Nephron progenitor cell (in vitro differentiated cells): ENCODE measurements around the gene COX7B2.

Source experiments
- DNase-seq: peaks from one replicate; pipeline ENCODE4 v3.0.0; 2021
- H3K27ac Mint-ChIP-seq: 2 replicates; pipeline ENCODE4 v1.8.0; 2021; ENCODE audit warnings: mild to moderate bottlenecking, moderate library complexity, mixed read lengths
- H3K27me3 Mint-ChIP-seq: 2 replicates; pipeline ENCODE4 v1.8.0; 2021; ENCODE audit warnings: mild to moderate bottlenecking, low read depth, mixed read lengths; ENCODE audit not compliant: poor library complexity
- H3K36me3 Mint-ChIP-seq: 2 replicates; pipeline ENCODE4 v1.8.0; 2021; ENCODE audit warnings: low read depth, mixed read lengths
- H3K4me1 Mint-ChIP-seq: 2 replicates; pipeline ENCODE4 v1.8.0; 2021; ENCODE audit warnings: mixed read lengths
- H3K4me3 Mint-ChIP-seq: 2 replicates; pipeline ENCODE4 v1.8.0; 2021; ENCODE audit warnings: mild to moderate bottlenecking, moderate library complexity, mixed read lengths
- H3K9me3 Mint-ChIP-seq: 2 replicates; pipeline ENCODE4 v1.8.0; 2021; ENCODE audit warnings: mild to moderate bottlenecking, moderate library complexity, mixed read lengths
- CTCF ChIP-seq: fragments of 200-600 bp; sonication (generic); IDR thresholded peaks from 2 replicates; pipeline ENCODE4 v1.5.0; 2021; ENCODE audit warnings: antibody characterized with exemption

Gene COX7B2

GRCh38 chr4:46937493-46937892 is 28.4 kb upstream of the COX7B2 start:
- no peaks in the 10 kb centered on the region for H3K36me3 Mint-ChIP-seq
- no peaks in the 10 kb centered on the region for H3K4me1 Mint-ChIP-seq
- H3K27me3 Mint-ChIP-seq, result peaks cover 4% of the 10 kb centered on the region
- no peak for DNase-seq
- H3K27ac Mint-ChIP-seq, result no peak overlapping the region
- H3K4me3 Mint-ChIP-seq, result no peak overlapping the region
- H3K9me3 Mint-ChIP-seq, result no peaks in the 10 kb centered on the region
- TF ChIP-seq CTCF, result no peak

- Mint-ChIP-seq H3K27ac (no peak overlapping the region), H3K36me3 (no peaks in the 10 kb centered on the region), H3K9me3 (no peaks in the 10 kb centered on the region), H3K4me1 (no peaks in the 10 kb centered on the region), H3K4me3 (no peak overlapping the region), H3K27me3 (peaks cover 10% of the 10 kb centered on the region)
- TF ChIP-seq CTCF, result no peak
- no peak for DNase-seq
These were observed 25.7 kb upstream of the COX7B2 start for GRCh38 chr4:46934726-46935125.

GRCh38 chr4:46933686-46934085 is 24.6 kb upstream of the COX7B2 start:
- Mint-ChIP-seq H3K27me3 (peaks cover 10% of the 10 kb centered on the region), H3K4me1 (no peaks in the 10 kb centered on the region), H3K9me3 (no peaks in the 10 kb centered on the region), H3K27ac (no peak overlapping the region), H3K4me3 (no peak overlapping the region), H3K36me3 (no peaks in the 10 kb centered on the region)
- no peak for TF ChIP-seq CTCF
- DNase-seq, result no peak

- no peaks in the 10 kb centered on the region for H3K4me1 Mint-ChIP-seq
- H3K27ac Mint-ChIP-seq, result no peak overlapping the region
- H3K36me3 Mint-ChIP-seq, result no peaks in the 10 kb centered on the region
- peaks cover 13% of the 10 kb centered on the region for H3K27me3 Mint-ChIP-seq
- no peaks in the 10 kb centered on the region for H3K9me3 Mint-ChIP-seq
- no peak overlapping the region for H3K4me3 Mint-ChIP-seq
- peak; percentile 61 for TF ChIP-seq CTCF
- peak; percentile 46 for DNase-seq
These were observed 22.9 kb upstream of the COX7B2 start for GRCh38 chr4:46931981-46932380.

GRCh38 chr4:46930891-46931290 is 21.8 kb upstream of the COX7B2 start:
- Mint-ChIP-seq H3K27ac (no peak overlapping the region), H3K27me3 (peaks cover 9% of the 10 kb centered on the region), H3K36me3 (no peaks in the 10 kb centered on the region), H3K9me3 (no peaks in the 10 kb centered on the region), H3K4me1 (no peaks in the 10 kb centered on the region), H3K4me3 (no peak overlapping the region)
- no peak for DNase-seq
- TF ChIP-seq CTCF, result no peak

- no peaks in the 10 kb centered on the region for H3K9me3 Mint-ChIP-seq
- no peak for TF ChIP-seq CTCF
- H3K27ac Mint-ChIP-seq, result no peak overlapping the region
- H3K4me1 Mint-ChIP-seq, result no peaks in the 10 kb centered on the region
- no peak for DNase-seq
- no peak overlapping the region for H3K4me3 Mint-ChIP-seq
- peaks cover 9% of the 10 kb centered on the region for H3K27me3 Mint-ChIP-seq
- no peaks in the 10 kb centered on the region for H3K36me3 Mint-ChIP-seq
These were observed 18.2 kb upstream of the COX7B2 start for GRCh38 chr4:46927201-46927600.
